ENCODE results near the gene SPEF2. TPM values are rescaled to one million over a fixed set of nuclear protein-coding genes. Genes with fewer than 3 reads are reported as not detected.

SPEF2 gene
- polyA plus RNA-seq, 1 donor from 2014 or later = 18.5 TPM

DNA sequence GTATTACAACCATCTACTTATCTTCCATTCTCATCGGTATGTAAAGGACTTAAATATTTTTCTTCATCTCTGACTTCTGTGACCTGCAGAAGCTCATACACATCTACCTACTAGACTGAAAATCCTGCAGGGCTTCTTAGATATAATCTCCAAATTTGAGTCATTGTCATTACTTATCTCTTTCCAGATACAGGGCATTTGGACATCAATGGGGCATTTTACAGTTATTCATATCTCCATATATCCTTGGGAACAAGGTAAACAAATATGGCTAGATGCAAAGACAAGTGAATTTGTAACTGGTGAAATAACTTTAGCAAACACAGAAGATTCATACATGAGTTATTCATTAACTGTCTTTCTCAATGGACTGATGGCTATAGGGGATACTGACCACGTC, 201.4 kb downstream of the SPEF2 start:
- no peak overlapping the region for H2AFZ ChIP-seq (ENCODE audit: low read depth, low read length)
- H3K79me2 ChIP-seq (replicated peaks; ENCODE audit: insufficient read depth, low read length) = no peaks in the 10 kb centered on the region
- H3K36me3 ChIP-seq (ENCODE audit: insufficient read depth, low read length) = no peaks in the 10 kb centered on the region
- H3K4me2 ChIP-seq (ENCODE audit: low read length) = no peak overlapping the region
- no peaks in the 10 kb centered on the region for H4K20me1 ChIP-seq (ENCODE audit: insufficient read depth)
- no peaks in the 10 kb centered on the region for H3K9me2 ChIP-seq (ENCODE audit: insufficient read depth, low read length)
- no peak overlapping the region for H3K27ac ChIP-seq (ENCODE audit: low read length)
- TF ChIP-seq EZH2 (IDR thresholded peaks at IDR 0.05; ENCODE audit: borderline replicate concordance, insufficient read depth, low read length, poor library complexity, severe bottlenecking) (no peak), MXI1 (conservative IDR thresholded peaks at IDR 0.05; ENCODE audit: poor library complexity, severe bottlenecking) (no peak), RAD21 (conservative IDR thresholded peaks at IDR 0.05) (no peak), EP300 (conservative IDR thresholded peaks at IDR 0.05; ENCODE audit: poor library complexity, severe bottlenecking) (no peak), POLR2AphosphoS5 (IDR thresholded peaks at IDR 0.05) (no peak), TAF1 (IDR thresholded peaks at IDR 0.05; ENCODE audit: low read depth) (no peak), SMC3 (conservative IDR thresholded peaks at IDR 0.05; ENCODE audit: poor library complexity) (no peak)
- TF ChIP-seq, protein P1, sequence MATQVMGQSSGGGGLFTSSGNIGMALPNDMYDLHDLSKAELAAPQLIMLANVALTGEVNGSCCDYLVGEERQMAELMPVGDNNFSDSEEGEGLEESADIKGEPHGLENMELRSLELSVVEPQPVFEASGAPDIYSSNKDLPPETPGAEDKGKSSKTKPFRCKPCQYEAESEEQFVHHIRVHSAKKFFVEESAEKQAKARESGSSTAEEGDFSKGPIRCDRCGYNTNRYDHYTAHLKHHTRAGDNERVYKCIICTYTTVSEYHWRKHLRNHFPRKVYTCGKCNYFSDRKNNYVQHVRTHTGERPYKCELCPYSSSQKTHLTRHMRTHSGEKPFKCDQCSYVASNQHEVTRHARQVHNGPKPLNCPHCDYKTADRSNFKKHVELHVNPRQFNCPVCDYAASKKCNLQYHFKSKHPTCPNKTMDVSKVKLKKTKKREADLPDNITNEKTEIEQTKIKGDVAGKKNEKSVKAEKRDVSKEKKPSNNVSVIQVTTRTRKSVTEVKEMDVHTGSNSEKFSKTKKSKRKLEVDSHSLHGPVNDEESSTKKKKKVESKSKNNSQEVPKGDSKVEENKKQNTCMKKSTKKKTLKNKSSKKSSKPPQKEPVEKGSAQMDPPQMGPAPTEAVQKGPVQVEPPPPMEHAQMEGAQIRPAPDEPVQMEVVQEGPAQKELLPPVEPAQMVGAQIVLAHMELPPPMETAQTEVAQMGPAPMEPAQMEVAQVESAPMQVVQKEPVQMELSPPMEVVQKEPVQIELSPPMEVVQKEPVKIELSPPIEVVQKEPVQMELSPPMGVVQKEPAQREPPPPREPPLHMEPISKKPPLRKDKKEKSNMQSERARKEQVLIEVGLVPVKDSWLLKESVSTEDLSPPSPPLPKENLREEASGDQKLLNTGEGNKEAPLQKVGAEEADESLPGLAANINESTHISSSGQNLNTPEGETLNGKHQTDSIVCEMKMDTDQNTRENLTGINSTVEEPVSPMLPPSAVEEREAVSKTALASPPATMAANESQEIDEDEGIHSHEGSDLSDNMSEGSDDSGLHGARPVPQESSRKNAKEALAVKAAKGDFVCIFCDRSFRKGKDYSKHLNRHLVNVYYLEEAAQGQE (IDR thresholded peaks at IDR 0.05; ENCODE audit: borderline replicate concordance) = no peak
- no peaks in the 10 kb centered on the region for H3K27me3 ChIP-seq (ENCODE audit: insufficient read depth, low read depth, low read length)
- no peak overlapping the region for H3K4me3 ChIP-seq (ENCODE audit: low read length)
- no peak overlapping the region for H3K9ac ChIP-seq (ENCODE audit: low read length)
- H3F3A ChIP-seq (ENCODE audit: insufficient read depth, low read length, poor library complexity, severe bottlenecking) = no peaks in the 10 kb centered on the region
- H3K9me3 ChIP-seq (ENCODE audit: low read length) = no peaks in the 10 kb centered on the region

DNA sequence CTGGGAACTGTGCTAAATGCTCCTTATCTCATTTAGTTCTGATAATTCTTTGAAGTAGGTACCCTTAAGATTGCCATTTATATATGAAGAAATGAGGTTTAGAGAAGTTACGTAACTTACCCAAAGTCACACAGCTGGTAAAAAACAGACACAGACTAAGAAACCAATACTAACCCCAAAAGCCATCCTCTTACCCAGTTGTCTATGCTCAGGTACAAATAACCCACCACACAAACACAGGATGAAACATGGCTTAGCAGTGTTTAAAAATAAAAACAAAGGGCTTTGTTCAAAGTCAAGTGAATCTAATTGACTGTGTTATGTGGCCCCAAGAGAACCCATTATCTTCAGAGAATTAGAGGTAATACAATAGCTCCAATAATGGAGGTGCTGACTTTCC, 202.0 kb downstream of the SPEF2 start:
- Histone ChIP-seq H4K20me1 (ENCODE audit: insufficient read depth) (no peaks in the 10 kb centered on the region), H3K27ac (ENCODE audit: low read length) (no peak overlapping the region), H3K9ac (ENCODE audit: low read length) (no peak overlapping the region), H3K27me3 (ENCODE audit: insufficient read depth, low read depth, low read length) (no peaks in the 10 kb centered on the region), H2AFZ (ENCODE audit: low read depth, low read length) (no peak overlapping the region), H3K79me2 (replicated peaks; ENCODE audit: insufficient read depth, low read length) (no peaks in the 10 kb centered on the region), H3K4me2 (ENCODE audit: low read length) (no peak overlapping the region), H3K9me3 (ENCODE audit: low read length) (no peaks in the 10 kb centered on the region), H3K9me2 (ENCODE audit: insufficient read depth, low read length) (no peaks in the 10 kb centered on the region), H3K4me3 (ENCODE audit: low read length) (no peak overlapping the region), H3K36me3 (ENCODE audit: insufficient read depth, low read length) (no peaks in the 10 kb centered on the region), H3F3A (ENCODE audit: insufficient read depth, low read length, poor library complexity, severe bottlenecking) (no peaks in the 10 kb centered on the region)
- no peak for TF ChIP-seq POLR2AphosphoS5 (IDR thresholded peaks at IDR 0.05)
- no peak for TF ChIP-seq MXI1 (conservative IDR thresholded peaks at IDR 0.05; ENCODE audit: poor library complexity, severe bottlenecking)
- no peak for TF ChIP-seq RAD21 (conservative IDR thresholded peaks at IDR 0.05)
- TF ChIP-seq TAF1 (IDR thresholded peaks at IDR 0.05; ENCODE audit: low read depth) = no peak
- TF ChIP-seq SMC3 (conservative IDR thresholded peaks at IDR 0.05; ENCODE audit: poor library complexity) = no peak
- TF ChIP-seq, protein P1 (IDR thresholded peaks at IDR 0.05; ENCODE audit: borderline replicate concordance) = no peak
- TF ChIP-seq CTCF (IDR thresholded peaks at IDR 0.05; ENCODE audit: poor library complexity, severe bottlenecking) = no peak
- no peak for TF ChIP-seq EZH2 (IDR thresholded peaks at IDR 0.05; ENCODE audit: borderline replicate concordance, insufficient read depth, low read length, poor library complexity, severe bottlenecking)
- TF ChIP-seq EP300 (conservative IDR thresholded peaks at IDR 0.05; ENCODE audit: poor library complexity, severe bottlenecking) = no peak

All from neural cell (in vitro differentiated cells).